Lower lobe of right lung (tissue), 2 donors: ENCODE results near the gene CD3D. TPM values are rescaled to one million over a fixed set of nuclear protein-coding genes. Genes with fewer than 3 reads are reported as not detected.
A peak's percentile ranks its signal among the peaks of the same experiment; 100 is the strongest.

Source experiments
- ATAC-seq, 2 donors: fragments of 200-7000 bp; cut with Tn5 transposase; one replicate each; pipeline ENCODE4 v1.9.1; 2020 to 2022; ENCODE audit warnings: mild to moderate bottlenecking in 2 of 2, moderate library complexity in 2 of 2
- DNase-seq: peaks from one replicate; pipeline ENCODE4 v3.0.0-alpha.2; 2020
- H3K27ac ChIP-seq: fragments of 200-600 bp; one replicate; pipeline ENCODE4 v1.8.0; 2022
- H3K27me3 ChIP-seq: fragments of 200-600 bp; one replicate; pipeline ENCODE4 v1.8.0; 2022; ENCODE audit warnings: low read depth
- H3K36me3 ChIP-seq: fragments of 200-600 bp; one replicate; pipeline ENCODE4 v1.8.0; 2022; ENCODE audit warnings: mild to moderate bottlenecking
- H3K4me1 ChIP-seq: fragments of 200-600 bp; one replicate; pipeline ENCODE4 v1.8.0; 2022
- H3K4me3 ChIP-seq: fragments of 200-600 bp; one replicate; pipeline ENCODE4 v1.8.0; 2022; ENCODE audit warnings: mild to moderate bottlenecking
- H3K9me3 ChIP-seq: fragments of 200-600 bp; one replicate; pipeline ENCODE4 v1.8.0; 2022
- intact Hi-C: fragments of 100-400 bp; cut with DNase I; formaldehyde crosslinking; loops from one replicate; pipeline ENCODE4 v1.11.0; 2022
- total RNA-seq: library from RNA; stranded (reverse); fragmentation: NEBNext Ultra II Directional; extraction: Animal tissue kit (Norgen Biotek cat#: 25700); gene quantifications from one replicate; pipeline ENCODE4 v1.2.1, GENCODE V29; 2021
- TF ChIP-seq, protein P1 (sequence below): fragments of 200-600 bp; IDR thresholded peaks from one replicate; pipeline ENCODE4 v1.8.0; 2022; ENCODE audit warnings: antibody characterized with exemption, mild to moderate bottlenecking
- donor health status: DM: no; HTN: yes; CAD: no; lungs with severe emphysema.

The CD3D gene
- total RNA-seq, 1 donor from 2014 or later = 7.4 TPM

- intact Hi-C loops = loop anchor here (5.0 kb wide), 1 partner anchor 94 kb away; no protein-coding TSS in a partner anchor
- no peak overlapping the region for H3K27ac ChIP-seq
- no peaks in the 10 kb centered on the region for H3K36me3 ChIP-seq
- H3K4me1 ChIP-seq = peaks cover 5% of the 10 kb centered on the region
- DNase-seq (no peak), ATAC-seq (peak; percentile 55 to 56)
- H3K4me3 ChIP-seq = no peak overlapping the region
- TF ChIP-seq, protein P1, sequence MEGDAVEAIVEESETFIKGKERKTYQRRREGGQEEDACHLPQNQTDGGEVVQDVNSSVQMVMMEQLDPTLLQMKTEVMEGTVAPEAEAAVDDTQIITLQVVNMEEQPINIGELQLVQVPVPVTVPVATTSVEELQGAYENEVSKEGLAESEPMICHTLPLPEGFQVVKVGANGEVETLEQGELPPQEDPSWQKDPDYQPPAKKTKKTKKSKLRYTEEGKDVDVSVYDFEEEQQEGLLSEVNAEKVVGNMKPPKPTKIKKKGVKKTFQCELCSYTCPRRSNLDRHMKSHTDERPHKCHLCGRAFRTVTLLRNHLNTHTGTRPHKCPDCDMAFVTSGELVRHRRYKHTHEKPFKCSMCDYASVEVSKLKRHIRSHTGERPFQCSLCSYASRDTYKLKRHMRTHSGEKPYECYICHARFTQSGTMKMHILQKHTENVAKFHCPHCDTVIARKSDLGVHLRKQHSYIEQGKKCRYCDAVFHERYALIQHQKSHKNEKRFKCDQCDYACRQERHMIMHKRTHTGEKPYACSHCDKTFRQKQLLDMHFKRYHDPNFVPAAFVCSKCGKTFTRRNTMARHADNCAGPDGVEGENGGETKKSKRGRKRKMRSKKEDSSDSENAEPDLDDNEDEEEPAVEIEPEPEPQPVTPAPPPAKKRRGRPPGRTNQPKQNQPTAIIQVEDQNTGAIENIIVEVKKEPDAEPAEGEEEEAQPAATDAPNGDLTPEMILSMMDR = no peak
- H3K27me3 ChIP-seq = no peaks in the 10 kb centered on the region
- H3K9me3 ChIP-seq = no peaks in the 10 kb centered on the region
Observed at GRCh38 chr11:118291477-118292135, 50.9 kb downstream of the CD3D start.

DNA sequence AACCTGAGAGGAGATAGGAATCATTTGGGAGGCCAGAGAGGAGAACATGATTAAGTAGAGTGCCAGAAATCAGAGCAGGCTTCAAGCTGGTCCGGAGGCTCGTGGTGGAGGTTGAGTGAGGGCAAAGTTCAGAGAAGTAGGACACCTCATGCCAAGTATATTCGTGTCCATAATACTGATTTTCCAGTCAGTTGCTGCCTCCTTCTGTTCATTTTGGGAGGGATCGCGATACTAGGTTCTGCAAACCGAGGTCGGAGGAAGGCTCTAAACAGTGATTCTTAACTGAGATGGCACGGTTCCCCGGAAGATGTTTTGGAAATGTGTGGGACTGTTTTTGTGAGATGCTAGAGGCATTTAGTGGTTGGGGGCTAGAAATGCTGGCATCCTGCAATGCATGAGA lies 51.6 kb downstream of the CD3D start:
- no peaks in the 10 kb centered on the region for H3K9me3 ChIP-seq
- H3K27me3 ChIP-seq = no peaks in the 10 kb centered on the region
- H3K27ac ChIP-seq = no peak overlapping the region
- H3K4me3 ChIP-seq = no peak overlapping the region
- intact Hi-C loops = loop anchor here (5.0 kb wide), 1 partner anchor 94 kb away; no protein-coding TSS in a partner anchor
- ATAC-seq (peak; percentile 88 to 95), DNase-seq (no peak)
- peaks cover 5% of the 10 kb centered on the region for H3K4me1 ChIP-seq
- no peaks in the 10 kb centered on the region for H3K36me3 ChIP-seq
- TF ChIP-seq, protein P1 = peak; percentile 56

GRCh38 chr11:118289401-118289800 lies 53.1 kb downstream of the CD3D start:
- no peak for DNase-seq
- Histone ChIP-seq H3K9me3 (no peaks in the 10 kb centered on the region), H3K4me1 (peaks cover 5% of the 10 kb centered on the region), H3K36me3 (no peaks in the 10 kb centered on the region), H3K27me3 (no peaks in the 10 kb centered on the region), H3K27ac (no peak overlapping the region), H3K4me3 (no peak overlapping the region)
- intact Hi-C loops = no loop called here
- no peak for ATAC-seq
- TF ChIP-seq, protein P1 = no peak

Other genes starting within 250 kb of the CD3D start
- gene SCN4B, start 189.9 kb downstream of the CD3D start, total RNA-seq = 6.0 TPM
- 1.6 TPM for gene SCN2B, start 166.1 kb downstream of the CD3D start, total RNA-seq
- gene JAML, start 117.7 kb downstream of the CD3D start, total RNA-seq = 163 TPM
- gene MPZL3, start 90.3 kb downstream of the CD3D start, total RNA-seq = 12.8 TPM
- gene MPZL2, start 78.4 kb downstream of the CD3D start, total RNA-seq = 85.3 TPM
- 9.9 TPM for gene CD3E, start 38.0 kb downstream of the CD3D start, total RNA-seq
- 4.0 TPM for gene CD3G, start 1.6 kb upstream of the CD3D start, total RNA-seq
- 40.8 TPM for gene UBE4A, start 16.9 kb upstream of the CD3D start, total RNA-seq
- 154 TPM for gene ATP5MG, start 58.9 kb upstream of the CD3D start, total RNA-seq
- 66.3 TPM for gene KMT2A, start 93.8 kb upstream of the CD3D start, total RNA-seq
- 1.0 TPM for gene TTC36, start 184.8 kb upstream of the CD3D start, total RNA-seq
- gene TMEM25, start 188.5 kb upstream of the CD3D start, total RNA-seq = 18.3 TPM
- 18.5 TPM for gene IFT46, start 223.2 kb upstream of the CD3D start, total RNA-seq
- 122 TPM for gene ARCN1, start 229.7 kb upstream of the CD3D start, total RNA-seq